ENCODE measurements around the gene RNF5.
"Not testable (repeated sequence)": the region's sequence is repeated elsewhere in the genome, so short reads cannot be mapped to it uniquely, and the experiment has no call there.

Gene RNF5

GRCh38 chr6:32203426-32204267 is 25.4 kb downstream of the RNF5 start:
- H3K4me1 ChIP-seq (ENCODE audit: insufficient read depth, low read length) = peaks cover 15% of the 10 kb centered on the region
- no peaks in the 10 kb centered on the region for H3K9me3 ChIP-seq (ENCODE audit: low read length)
- H2AFZ ChIP-seq (ENCODE audit: low read depth, low read length) = no peak overlapping the region
- no peaks in the 10 kb centered on the region for H3K27me3 ChIP-seq (ENCODE audit: insufficient read depth, low read length)
- H3K4me3 ChIP-seq (ENCODE audit: low read length) = no peak overlapping the region
- H3K36me3 ChIP-seq (ENCODE audit: insufficient read depth, low read length) = no peaks in the 10 kb centered on the region

DNA sequence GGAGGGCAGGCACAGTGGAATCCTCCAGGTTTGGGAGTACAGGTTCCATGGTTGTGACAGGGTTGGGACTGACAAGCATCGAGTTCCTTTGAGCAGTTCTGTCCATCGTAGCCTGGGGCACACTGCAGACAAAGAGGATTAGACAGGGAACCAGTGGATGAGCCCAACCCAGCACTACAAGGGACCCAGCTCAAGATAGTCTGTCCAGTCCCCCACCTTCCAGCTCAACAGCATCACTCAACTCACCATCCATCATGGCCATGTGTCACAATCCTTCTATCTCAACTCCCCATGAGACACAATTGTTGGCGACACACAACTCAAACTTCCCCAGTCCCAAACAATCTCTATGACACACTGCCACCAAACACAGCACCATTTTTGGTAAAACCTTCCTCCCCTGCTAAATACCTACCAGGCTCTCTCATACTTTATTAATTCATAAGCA is 26.1 kb downstream of the RNF5 start:
- Histone ChIP-seq H3K4me1 (ENCODE audit: insufficient read depth, low read length) (peaks cover 15% of the 10 kb centered on the region), H2AFZ (ENCODE audit: low read depth, low read length) (no peak overlapping the region), H3K9me3 (ENCODE audit: low read length) (no peaks in the 10 kb centered on the region), H3K36me3 (ENCODE audit: insufficient read depth, low read length) (no peaks in the 10 kb centered on the region), H3K27me3 (ENCODE audit: insufficient read depth, low read length) (no peaks in the 10 kb centered on the region), H3K4me3 (ENCODE audit: low read length) (no peak overlapping the region)

DNA sequence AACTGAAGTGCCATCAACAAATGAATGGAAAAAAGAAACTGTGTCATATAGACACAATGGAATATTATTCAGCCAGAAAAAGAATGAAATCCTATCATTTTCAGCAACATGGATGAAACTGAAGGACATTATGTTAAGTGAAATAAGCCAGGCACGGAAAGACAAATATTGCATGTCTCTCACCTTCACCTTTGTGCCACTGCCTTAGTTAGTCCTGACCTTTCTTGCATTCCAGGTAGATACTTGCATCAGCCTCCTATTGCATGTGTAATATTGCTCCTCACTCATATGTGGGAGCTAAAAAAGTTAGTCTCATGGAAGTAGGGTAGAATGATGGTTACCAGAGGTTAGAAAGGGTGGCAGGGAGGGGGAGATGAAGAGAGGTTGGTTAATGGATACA is 30.8 kb downstream of the RNF5 start:
- no peaks in the 10 kb centered on the region for H3K36me3 ChIP-seq (ENCODE audit: insufficient read depth, low read length)
- H3K9me3 ChIP-seq (ENCODE audit: low read length) = no peaks in the 10 kb centered on the region
- H2AFZ ChIP-seq (ENCODE audit: low read depth, low read length) = no peak overlapping the region
- H3K4me1 ChIP-seq (ENCODE audit: insufficient read depth, low read length) = peaks cover 2% of the 10 kb centered on the region
- peaks cover 13% of the 10 kb centered on the region for H3K27me3 ChIP-seq (ENCODE audit: insufficient read depth, low read length)
- no peak overlapping the region for H3K4me3 ChIP-seq (ENCODE audit: low read length)

DNA sequence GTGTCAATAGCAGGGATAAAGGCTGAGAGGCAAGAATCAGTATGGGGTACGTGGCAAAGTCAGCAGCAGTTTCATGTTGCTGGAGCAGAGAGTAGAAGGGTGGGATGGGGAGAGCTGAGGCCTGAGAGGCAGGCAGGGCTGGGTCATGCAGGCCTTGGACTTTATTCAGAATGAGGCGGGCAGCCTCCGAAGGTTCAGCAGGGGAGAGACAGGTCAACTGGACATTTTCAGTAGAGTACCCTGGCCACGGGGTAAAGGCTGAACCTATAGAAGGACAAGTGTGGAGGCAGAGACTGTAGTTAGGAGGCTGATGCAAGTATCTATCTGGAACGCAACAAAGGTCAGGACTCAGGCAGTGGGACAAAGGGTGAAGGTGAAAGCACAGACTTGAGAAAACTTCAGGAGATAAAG is 32.0 kb downstream of the RNF5 start:
- no peaks in the 10 kb centered on the region for H3K9me3 ChIP-seq (ENCODE audit: low read length)
- H2AFZ ChIP-seq (ENCODE audit: low read depth, low read length) = no peak overlapping the region
- no peaks in the 10 kb centered on the region for H3K4me1 ChIP-seq (ENCODE audit: insufficient read depth, low read length)
- no peaks in the 10 kb centered on the region for H3K36me3 ChIP-seq (ENCODE audit: insufficient read depth, low read length)
- H3K4me3 ChIP-seq (ENCODE audit: low read length) = no peak overlapping the region
- peaks cover 17% of the 10 kb centered on the region for H3K27me3 ChIP-seq (ENCODE audit: insufficient read depth, low read length)

DNA sequence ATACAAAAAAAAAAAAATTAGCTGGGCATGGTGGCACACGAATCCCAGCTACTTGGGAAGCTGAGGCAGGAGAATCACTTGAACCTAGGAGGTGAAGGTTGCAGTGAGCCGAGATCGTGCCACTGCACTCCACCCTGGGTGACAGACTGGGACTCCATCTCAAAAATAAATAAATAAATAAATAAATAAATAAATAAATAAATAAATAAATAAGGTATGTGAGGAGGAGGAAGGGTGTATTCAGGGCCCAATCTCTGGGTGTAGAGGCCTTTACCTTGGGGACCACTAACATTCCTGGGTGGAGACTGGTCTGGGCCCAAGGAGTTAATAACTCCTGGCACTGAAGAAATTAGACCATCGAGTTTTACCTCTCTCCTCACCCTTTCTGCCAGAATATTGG is 33.2 kb downstream of the RNF5 start:
- not testable (repeated sequence) for H3K4me1 ChIP-seq (ENCODE audit: insufficient read depth, low read length); H3K36me3 ChIP-seq (ENCODE audit: insufficient read depth, low read length); H2AFZ ChIP-seq (ENCODE audit: low read depth, low read length); H3K4me3 ChIP-seq (ENCODE audit: low read length); H3K9me3 ChIP-seq (ENCODE audit: low read length)
- peaks cover 18% of the 10 kb centered on the region for H3K27me3 ChIP-seq (ENCODE audit: insufficient read depth, low read length)

GRCh38 chr6:32212076-32212760 is 34.0 kb downstream of the RNF5 start:
- Histone ChIP-seq H3K4me3 (ENCODE audit: low read length) (no peak overlapping the region), H3K4me1 (ENCODE audit: insufficient read depth, low read length) (no peaks in the 10 kb centered on the region), H3K9me3 (ENCODE audit: low read length) (no peaks in the 10 kb centered on the region), H2AFZ (ENCODE audit: low read depth, low read length) (no peak overlapping the region), H3K27me3 (ENCODE audit: insufficient read depth, low read length) (peaks cover 18% of the 10 kb centered on the region), H3K36me3 (ENCODE audit: insufficient read depth, low read length) (no peaks in the 10 kb centered on the region)

DNA sequence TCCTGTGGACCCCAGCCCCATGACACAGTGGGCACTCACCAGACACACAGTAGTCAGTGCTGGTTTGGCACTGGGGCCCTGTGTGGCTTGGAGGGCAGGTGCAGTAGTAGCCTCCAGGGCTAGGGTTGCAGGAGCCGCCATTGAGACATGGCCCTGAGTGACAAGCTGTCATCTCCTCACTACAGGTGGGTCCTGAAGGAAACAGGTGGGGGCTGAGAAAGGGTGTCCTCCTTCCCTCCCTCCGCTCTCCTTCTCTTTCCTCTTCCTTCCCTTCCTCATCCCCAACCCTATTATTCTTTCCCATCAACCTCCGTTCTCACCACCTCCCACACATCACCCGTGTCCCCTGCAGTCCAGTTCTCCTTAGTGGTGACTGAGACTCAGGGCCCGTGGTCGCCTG is 35.4 kb downstream of the RNF5 start:
- Histone ChIP-seq H3K27me3 (ENCODE audit: insufficient read depth, low read length) (peaks cover 22% of the 10 kb centered on the region), H3K4me3 (ENCODE audit: low read length) (no peak overlapping the region), H3K36me3 (ENCODE audit: insufficient read depth, low read length) (no peaks in the 10 kb centered on the region), H3K9me3 (ENCODE audit: low read length) (no peaks in the 10 kb centered on the region), H2AFZ (ENCODE audit: low read depth, low read length) (no peak overlapping the region), H3K4me1 (ENCODE audit: insufficient read depth, low read length) (no peaks in the 10 kb centered on the region)

- H3K4me3 ChIP-seq (ENCODE audit: low read length) = no peak overlapping the region
- peaks cover 22% of the 10 kb centered on the region for H3K27me3 ChIP-seq (ENCODE audit: insufficient read depth, low read length)
- H2AFZ ChIP-seq (ENCODE audit: low read depth, low read length) = no peak overlapping the region
- no peaks in the 10 kb centered on the region for H3K36me3 ChIP-seq (ENCODE audit: insufficient read depth, low read length)
- no peaks in the 10 kb centered on the region for H3K9me3 ChIP-seq (ENCODE audit: low read length)
- no peaks in the 10 kb centered on the region for H3K4me1 ChIP-seq (ENCODE audit: insufficient read depth, low read length)
Observed at GRCh38 chr6:32214126-32214525, 35.9 kb downstream of the RNF5 start.

- no peaks in the 10 kb centered on the region for H3K4me1 ChIP-seq (ENCODE audit: insufficient read depth, low read length)
- H3K27me3 ChIP-seq (ENCODE audit: insufficient read depth, low read length) = peaks cover 18% of the 10 kb centered on the region
- H2AFZ ChIP-seq (ENCODE audit: low read depth, low read length) = no peak overlapping the region
- no peak overlapping the region for H3K4me3 ChIP-seq (ENCODE audit: low read length)
- H3K9me3 ChIP-seq (ENCODE audit: low read length) = no peaks in the 10 kb centered on the region
- H3K36me3 ChIP-seq (ENCODE audit: insufficient read depth, low read length) = no peaks in the 10 kb centered on the region
Observed at GRCh38 chr6:32215617-32216016, 37.4 kb downstream of the RNF5 start.

GRCh38 chr6:32216285-32216684 is 38.1 kb downstream of the RNF5 start:
- H3K9me3 ChIP-seq (ENCODE audit: low read length) = no peaks in the 10 kb centered on the region

DNA sequence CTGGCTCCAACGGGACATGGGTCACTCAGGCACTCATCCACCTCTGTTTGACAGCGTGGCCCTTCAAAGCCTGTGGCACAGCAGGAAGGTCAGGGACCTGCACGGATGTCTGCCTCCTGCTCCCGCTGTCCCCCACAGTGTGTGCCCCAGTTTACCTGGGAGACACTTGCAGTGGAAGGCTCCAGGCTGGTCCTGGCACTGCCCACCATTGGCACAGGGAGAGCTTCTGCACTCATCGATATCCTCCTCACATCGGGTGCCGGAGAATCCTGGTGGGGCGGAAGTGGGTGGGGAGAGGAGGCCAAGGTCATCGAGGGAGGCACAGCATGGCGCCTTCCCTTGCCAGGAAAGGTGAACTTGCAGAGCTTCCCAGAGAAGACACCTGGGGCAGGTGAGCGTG is 38.8 kb downstream of the RNF5 start:
- H2AFZ ChIP-seq (ENCODE audit: low read depth, low read length) = no peak overlapping the region
- H3K27me3 ChIP-seq (ENCODE audit: insufficient read depth, low read length) = peaks cover 21% of the 10 kb centered on the region
- H3K4me3 ChIP-seq (ENCODE audit: low read length) = no peak overlapping the region
- no peaks in the 10 kb centered on the region for H3K36me3 ChIP-seq (ENCODE audit: insufficient read depth, low read length)
- H3K4me1 ChIP-seq (ENCODE audit: insufficient read depth, low read length) = no peaks in the 10 kb centered on the region
- no peaks in the 10 kb centered on the region for H3K9me3 ChIP-seq (ENCODE audit: low read length)

More at GRCh38 chr6:32216285-32216684, 38.1 kb downstream of the RNF5 start:
- H2AFZ ChIP-seq (ENCODE audit: low read depth, low read length) = no peak overlapping the region
- H3K4me3 ChIP-seq (ENCODE audit: low read length) = no peak overlapping the region
- H3K27me3 ChIP-seq (ENCODE audit: insufficient read depth, low read length) = peaks cover 21% of the 10 kb centered on the region
- no peaks in the 10 kb centered on the region for H3K36me3 ChIP-seq (ENCODE audit: insufficient read depth, low read length)
- no peaks in the 10 kb centered on the region for H3K4me1 ChIP-seq (ENCODE audit: insufficient read depth, low read length)

DNA sequence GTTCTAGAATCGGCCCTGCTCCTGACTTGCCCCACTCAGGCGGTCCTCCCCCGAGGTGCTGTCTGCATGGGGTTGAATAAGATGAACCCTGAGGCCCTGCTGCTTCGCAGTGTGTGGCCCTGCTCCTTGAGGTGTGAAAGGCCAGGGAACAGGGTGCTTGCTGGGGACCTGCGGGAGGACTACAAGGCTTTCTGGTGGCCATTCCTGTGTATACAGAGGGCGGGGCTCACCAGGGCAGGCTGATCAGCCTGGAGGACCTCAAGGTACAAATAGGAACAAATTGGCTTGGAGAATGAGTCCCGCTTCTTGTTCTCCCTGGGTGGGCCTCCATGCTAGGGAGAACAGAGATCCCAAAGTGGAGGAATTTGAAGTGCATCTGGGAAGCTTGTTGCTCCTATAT is 40.0 kb downstream of the RNF5 start:
- Histone ChIP-seq H3K4me1 (ENCODE audit: insufficient read depth, low read length) (no peaks in the 10 kb centered on the region), H2AFZ (ENCODE audit: low read depth, low read length) (no peak overlapping the region), H3K27me3 (ENCODE audit: insufficient read depth, low read length) (peaks cover 26% of the 10 kb centered on the region), H3K9me3 (ENCODE audit: low read length) (no peaks in the 10 kb centered on the region), H3K4me3 (ENCODE audit: low read length) (no peak overlapping the region), H3K36me3 (ENCODE audit: insufficient read depth, low read length) (no peaks in the 10 kb centered on the region)

- H3K4me1 ChIP-seq (ENCODE audit: insufficient read depth, low read length) = no peaks in the 10 kb centered on the region
- H3K9me3 ChIP-seq (ENCODE audit: low read length) = no peaks in the 10 kb centered on the region
- no peak overlapping the region for H3K4me3 ChIP-seq (ENCODE audit: low read length)
- H3K36me3 ChIP-seq (ENCODE audit: insufficient read depth, low read length) = no peaks in the 10 kb centered on the region
- no peak overlapping the region for H2AFZ ChIP-seq (ENCODE audit: low read depth, low read length)
- peaks cover 33% of the 10 kb centered on the region for H3K27me3 ChIP-seq (ENCODE audit: insufficient read depth, low read length)
Observed at GRCh38 chr6:32220021-32220420, 41.8 kb downstream of the RNF5 start.
